ENCODE results near the gene THPO. TPM values are rescaled to one million over a fixed set of nuclear protein-coding genes. Genes with fewer than 3 reads are reported as not detected.

THPO gene
- total and polyA plus RNA-seq, 2 donors (not counting 3 experiments of a cell fraction or from before 2014, with no cell fraction given): 0.08 TPM; not detected in 1

DNA sequence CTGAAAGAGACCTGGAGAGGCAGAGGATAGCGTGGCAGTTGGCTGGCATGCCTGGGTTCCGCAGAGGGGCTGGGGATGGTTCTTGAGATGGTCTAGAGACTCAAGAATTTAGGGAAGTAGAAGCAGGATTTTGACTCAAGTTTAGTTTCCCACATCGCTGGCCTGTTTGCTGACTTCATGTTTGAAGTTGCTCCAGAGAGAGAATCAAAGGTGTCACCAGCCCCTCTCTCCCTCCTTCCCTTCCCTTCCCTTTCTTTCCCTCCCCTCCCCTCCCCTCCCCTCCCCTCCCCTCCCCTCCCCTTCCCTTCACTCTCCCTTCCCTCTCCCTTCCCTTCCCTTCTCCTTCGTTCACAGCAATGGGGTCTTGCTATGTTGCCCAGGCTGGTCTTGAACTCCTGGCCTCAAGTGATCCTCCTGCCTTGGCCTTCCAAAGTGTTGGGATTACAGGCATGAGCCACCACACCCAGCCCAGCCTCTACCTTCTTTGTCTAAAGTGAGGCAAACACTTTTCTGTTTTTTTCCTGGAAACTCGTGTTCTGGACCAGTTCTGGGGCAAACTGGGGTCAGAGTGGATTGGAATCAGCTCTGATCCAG, 12.0 kb upstream of the THPO start:
- dilution Hi-C loops (cut with MboI; ENCODE audit: extremely low pct_ligation_motif_present, low sequenced_read_pairs) (no loop called here), intact Hi-C loops (cut with micrococcal nuclease) (no loop called here)
- POLR2A ChIA-PET: interaction anchor here (0.6 kb wide), 1 partner anchor 77 kb away, joined by 3 read pairs; no protein-coding TSS in a partner anchor
- CTCF ChIA-PET: interaction anchor here (1.0 to 6.9 kb wide), 4 partner anchors 18 to 124 kb away, joined by 3 to 52 read pairs (median 6); no protein-coding TSS in a partner anchor
- no peak overlapping the region for H3K9ac ChIP-seq (replicated peaks; ENCODE audit: extremely low read depth, insufficient read depth, low read length)
- no peaks in the 10 kb centered on the region for H3K4me1 ChIP-seq (ENCODE audit: control insufficient read depth, extremely low read depth, insufficient read depth, low read length)
- DNase-seq (ENCODE audit: low read depth, low spot score) (no peak), FAIRE-seq (no peak)
- no peak overlapping the region for H3K4me3 ChIP-seq (replicated peaks in 1 of 3; ENCODE audit: insufficient read depth in 1 of 3, low read depth in 1 of 3, low read length in 3 of 3)
- BruUV-seq (replicated peaks): no TSS peak
- H2AFZ ChIP-seq (ENCODE audit: low read depth, low read length): no peak overlapping the region
- H3K27me3 ChIP-seq (ENCODE audit: control insufficient read depth in 2 of 2, insufficient read depth in 2 of 2, low read length in 2 of 2): peaks cover 12 to 16% of the 10 kb centered on the region in 2 experiments
- no peak overlapping the region for H3K4me2 ChIP-seq (ENCODE audit: insufficient read depth, low read length)
- no peaks in the 10 kb centered on the region for H3K36me3 ChIP-seq (ENCODE audit: control insufficient read depth in 2 of 2, extremely low read depth in 1 of 2, insufficient read depth in 2 of 2, low read length in 2 of 2)
- H3K9me1 ChIP-seq (replicated peaks; ENCODE audit: control insufficient read depth, extremely low read depth, insufficient read depth, low read length): no peaks in the 10 kb centered on the region
- no peaks in the 10 kb centered on the region for H4K20me1 ChIP-seq (replicated peaks; ENCODE audit: control insufficient read depth, extremely low read depth, insufficient read depth, low read length)
- no peak for TF ChIP-seq POLR2A (IDR thresholded peaks at IDR 0.05; ENCODE audit: low read depth, low read length)
- no peak for TF ChIP-seq FOS (IDR thresholded peaks at IDR 0.05; ENCODE audit: borderline replicate concordance, insufficient read depth, low read length)
- TF ChIP-seq MYC (IDR thresholded peaks at IDR 0.05; ENCODE audit: low read depth, low read length): no peak
- TF ChIP-seq EZH2 (IDR thresholded peaks at IDR 0.05; ENCODE audit: borderline replicate concordance, low read depth, low read length, severe bottlenecking): no peak
- TF ChIP-seq, protein P1, sequence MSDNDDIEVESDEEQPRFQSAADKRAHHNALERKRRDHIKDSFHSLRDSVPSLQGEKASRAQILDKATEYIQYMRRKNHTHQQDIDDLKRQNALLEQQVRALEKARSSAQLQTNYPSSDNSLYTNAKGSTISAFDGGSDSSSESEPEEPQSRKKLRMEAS (IDR thresholded peaks at IDR 0.05; ENCODE audit: insufficient read depth, insufficient read length): no peak
- no peak for TF ChIP-seq POLR2AphosphoS5 (IDR thresholded peaks at IDR 0.05; ENCODE audit: insufficient read depth, low read depth, low read length)
- TF ChIP-seq JUN (IDR thresholded peaks at IDR 0.05; ENCODE audit: borderline replicate concordance, insufficient read depth, insufficient read length, low read depth): no peak
- TF ChIP-seq, protein P2, sequence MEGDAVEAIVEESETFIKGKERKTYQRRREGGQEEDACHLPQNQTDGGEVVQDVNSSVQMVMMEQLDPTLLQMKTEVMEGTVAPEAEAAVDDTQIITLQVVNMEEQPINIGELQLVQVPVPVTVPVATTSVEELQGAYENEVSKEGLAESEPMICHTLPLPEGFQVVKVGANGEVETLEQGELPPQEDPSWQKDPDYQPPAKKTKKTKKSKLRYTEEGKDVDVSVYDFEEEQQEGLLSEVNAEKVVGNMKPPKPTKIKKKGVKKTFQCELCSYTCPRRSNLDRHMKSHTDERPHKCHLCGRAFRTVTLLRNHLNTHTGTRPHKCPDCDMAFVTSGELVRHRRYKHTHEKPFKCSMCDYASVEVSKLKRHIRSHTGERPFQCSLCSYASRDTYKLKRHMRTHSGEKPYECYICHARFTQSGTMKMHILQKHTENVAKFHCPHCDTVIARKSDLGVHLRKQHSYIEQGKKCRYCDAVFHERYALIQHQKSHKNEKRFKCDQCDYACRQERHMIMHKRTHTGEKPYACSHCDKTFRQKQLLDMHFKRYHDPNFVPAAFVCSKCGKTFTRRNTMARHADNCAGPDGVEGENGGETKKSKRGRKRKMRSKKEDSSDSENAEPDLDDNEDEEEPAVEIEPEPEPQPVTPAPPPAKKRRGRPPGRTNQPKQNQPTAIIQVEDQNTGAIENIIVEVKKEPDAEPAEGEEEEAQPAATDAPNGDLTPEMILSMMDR (IDR thresholded peaks at IDR 0.05; ENCODE audit: extremely low read depth in 1 of 2, insufficient read depth in 1 of 2, low read depth in 1 of 2, low read length in 2 of 2): no peak
- no peak for TF ChIP-seq GATA2 (IDR thresholded peaks at IDR 0.05; ENCODE audit: insufficient read depth, insufficient read length, low read depth, low read length)
- H3K27ac ChIP-seq (ENCODE audit: insufficient read depth, low read depth, low read length): no peak overlapping the region
- H3K79me2 ChIP-seq (ENCODE audit: control insufficient read depth, insufficient read depth, low read length): no peaks in the 10 kb centered on the region
- no peaks in the 10 kb centered on the region for H3K9me3 ChIP-seq (replicated peaks; ENCODE audit: control insufficient read depth, insufficient read depth, low read length)

All from endothelial cell of umbilical vein (primary cell).